Measurements from ENCODE around the gene UTP14A. TPM values are rescaled to one million over a fixed set of nuclear protein-coding genes. Genes with fewer than 3 reads are reported as not detected.
"Not testable (repeated sequence)": the region's sequence is repeated elsewhere in the genome, so short reads cannot be mapped to it uniquely, and the experiment has no call there.

UTP14A gene, protein sequence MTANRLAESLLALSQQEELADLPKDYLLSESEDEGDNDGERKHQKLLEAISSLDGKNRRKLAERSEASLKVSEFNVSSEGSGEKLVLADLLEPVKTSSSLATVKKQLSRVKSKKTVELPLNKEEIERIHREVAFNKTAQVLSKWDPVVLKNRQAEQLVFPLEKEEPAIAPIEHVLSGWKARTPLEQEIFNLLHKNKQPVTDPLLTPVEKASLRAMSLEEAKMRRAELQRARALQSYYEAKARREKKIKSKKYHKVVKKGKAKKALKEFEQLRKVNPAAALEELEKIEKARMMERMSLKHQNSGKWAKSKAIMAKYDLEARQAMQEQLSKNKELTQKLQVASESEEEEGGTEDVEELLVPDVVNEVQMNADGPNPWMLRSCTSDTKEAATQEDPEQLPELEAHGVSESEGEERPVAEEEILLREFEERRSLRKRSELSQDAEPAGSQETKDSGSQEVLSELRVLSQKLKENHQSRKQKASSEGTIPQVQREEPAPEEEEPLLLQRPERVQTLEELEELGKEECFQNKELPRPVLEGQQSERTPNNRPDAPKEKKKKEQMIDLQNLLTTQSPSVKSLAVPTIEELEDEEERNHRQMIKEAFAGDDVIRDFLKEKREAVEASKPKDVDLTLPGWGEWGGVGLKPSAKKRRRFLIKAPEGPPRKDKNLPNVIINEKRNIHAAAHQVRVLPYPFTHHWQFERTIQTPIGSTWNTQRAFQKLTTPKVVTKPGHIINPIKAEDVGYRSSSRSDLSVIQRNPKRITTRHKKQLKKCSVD
- total RNA-seq (2014; rRNA removed) (20.2 and 40.5 TPM in 2 replicates), Bru-seq, nascent RNA (percentile 83 among the genes with signal in this experiment), BruChase-seq, experiment 1, labeled RNA remaining after a 6-hour chase (percentile 85 among the genes with signal in this experiment), BruChase-seq, experiment 2, labeled RNA remaining after a 2-hour chase (percentile 82 among the genes with signal in this experiment)
- long read RNA-seq, transcript UTP14A-201 (15 exons, 2,488 nt), result major isoform, 63 of 77 reads
- long read RNA-seq, partial matches to known transcripts, result 9 of 77 reads
- long read RNA-seq, other reads (novel, unspliced or antisense), result 5 of 77 reads

DNA sequence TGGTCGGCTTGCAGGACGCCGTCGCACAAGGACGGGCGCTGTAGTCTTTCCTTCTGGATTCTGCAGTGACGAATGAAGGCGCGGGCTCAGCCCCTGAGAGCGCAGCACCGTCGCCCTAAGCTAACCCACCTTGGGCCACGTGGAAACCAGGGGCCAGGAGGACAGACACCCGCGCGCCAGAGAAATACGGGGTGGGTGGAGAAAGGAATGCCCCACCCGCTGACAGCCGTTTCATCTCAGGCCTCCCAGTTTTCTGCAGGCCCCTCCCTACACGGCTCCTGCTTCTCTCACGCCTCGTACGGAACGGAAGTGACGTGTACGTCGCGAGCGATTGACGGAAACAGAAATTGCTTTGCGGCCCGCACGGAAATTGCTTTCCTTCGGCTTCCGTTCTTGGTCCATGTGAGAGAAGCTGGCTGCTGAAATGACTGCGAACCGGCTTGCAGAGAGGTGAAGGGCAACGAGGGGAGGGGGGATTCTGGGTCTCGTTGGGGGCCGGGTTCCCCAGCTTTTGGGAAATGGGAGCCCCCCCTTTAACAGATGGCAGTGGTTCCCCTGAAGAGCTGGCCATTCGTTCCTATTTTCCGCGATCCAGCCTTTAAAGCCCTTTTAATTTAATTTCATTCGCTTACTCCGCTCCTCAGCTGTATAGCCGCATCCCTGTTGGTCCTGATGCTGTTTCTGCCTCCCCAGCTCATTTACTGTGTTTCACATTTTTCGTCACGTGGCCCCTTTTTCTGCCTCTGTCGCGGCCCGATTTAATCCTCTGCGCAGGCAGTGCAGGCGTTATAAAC is at the start of gene UTP14A:
Gene UTP14A (plus strand): TSS at position 378 of the 794 bp plus-strand sequence. CDS start 47 bp downstream, at position 425.
- Histone ChIP-seq H3K4me1 (ENCODE audit: insufficient read depth, low read length) (peaks cover 22% of the 10 kb centered on the region), H3K4me3 (ENCODE audit: low read length) (peak within 1 kb of the TSS; percentile 98), H3K9me3 (ENCODE audit: low read length) (no peaks in the 10 kb centered on the region), H3K79me2 (ENCODE audit: low read length) (peaks cover 31% of the 10 kb centered on the region), H3K4me2 (ENCODE audit: low read length) (peak within 1 kb of the TSS; percentile 96), H3K36me3 (ENCODE audit: low read depth, low read length) (peaks cover 26% of the 10 kb centered on the region), H3K9ac (ENCODE audit: low read length) (peak within 1 kb of the TSS; percentile 99), H4K20me1 (ENCODE audit: low read length) (no peaks in the 10 kb centered on the region), H2AFZ (ENCODE audit: low read length) (peak within 1 kb of the TSS; percentile 83), H3K27ac (ENCODE audit: low read length) (peak within 1 kb of the TSS; percentile 56), H3F3A (ENCODE audit: low read length, unreplicated experiment) (no peaks in the 10 kb centered on the region), H3K9me2 (replicated peaks; ENCODE audit: low read length) (no peaks in the 10 kb centered on the region), H3K27me3 (ENCODE audit: low read length) (no peaks in the 10 kb centered on the region)
- BruUV-seq (replicated peaks), result TSS peak; percentile 80
- TF ChIP-seq, protein P1, sequence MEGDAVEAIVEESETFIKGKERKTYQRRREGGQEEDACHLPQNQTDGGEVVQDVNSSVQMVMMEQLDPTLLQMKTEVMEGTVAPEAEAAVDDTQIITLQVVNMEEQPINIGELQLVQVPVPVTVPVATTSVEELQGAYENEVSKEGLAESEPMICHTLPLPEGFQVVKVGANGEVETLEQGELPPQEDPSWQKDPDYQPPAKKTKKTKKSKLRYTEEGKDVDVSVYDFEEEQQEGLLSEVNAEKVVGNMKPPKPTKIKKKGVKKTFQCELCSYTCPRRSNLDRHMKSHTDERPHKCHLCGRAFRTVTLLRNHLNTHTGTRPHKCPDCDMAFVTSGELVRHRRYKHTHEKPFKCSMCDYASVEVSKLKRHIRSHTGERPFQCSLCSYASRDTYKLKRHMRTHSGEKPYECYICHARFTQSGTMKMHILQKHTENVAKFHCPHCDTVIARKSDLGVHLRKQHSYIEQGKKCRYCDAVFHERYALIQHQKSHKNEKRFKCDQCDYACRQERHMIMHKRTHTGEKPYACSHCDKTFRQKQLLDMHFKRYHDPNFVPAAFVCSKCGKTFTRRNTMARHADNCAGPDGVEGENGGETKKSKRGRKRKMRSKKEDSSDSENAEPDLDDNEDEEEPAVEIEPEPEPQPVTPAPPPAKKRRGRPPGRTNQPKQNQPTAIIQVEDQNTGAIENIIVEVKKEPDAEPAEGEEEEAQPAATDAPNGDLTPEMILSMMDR (conservative IDR thresholded peaks at IDR 0.05; ENCODE audit: low read depth, low read length), result no peak
- TF ChIP-seq EZH2 (IDR thresholded peaks at IDR 0.05; ENCODE audit: low read length, unreplicated experiment) (no peak), EZH2phosphoT487 (IDR thresholded peaks at IDR 0.05; ENCODE audit: borderline replicate concordance, low read length) (no peak)
- intact Hi-C loops (cut with micrococcal nuclease), result loop anchor here (5.0 to 10.0 kb wide), 2 partner anchors 64 to 301 kb away; partner anchors contain the start of gene ZDHHC9
- ChIA-PET POLR2A (ENCODE audit: unreplicated experiment) (interaction anchor here (0.6 kb wide), 1 partner anchor 11 kb away, joined by 4 read pairs; no protein-coding TSS in a partner anchor), CTCF (no interaction called here)
- peak; percentile 96 for ATAC-seq
- peak; percentile 94 for DNase-seq

GRCh38 chrX:129859134-129859533 is 46.8 kb upstream of the UTP14A start:
- ATAC-seq; H3K4me2 ChIP-seq (ENCODE audit: low read length); CTCF ChIA-PET; H3K27me3 ChIP-seq (ENCODE audit: low read length); H3K4me1 ChIP-seq (ENCODE audit: insufficient read depth, low read length); DNase-seq; BruUV-seq (replicated peaks); H3K9ac ChIP-seq (ENCODE audit: low read length); H3K4me3 ChIP-seq (ENCODE audit: low read length); H3K36me3 ChIP-seq (ENCODE audit: low read depth, low read length); H2AFZ ChIP-seq (ENCODE audit: low read length); H3K79me2 ChIP-seq (ENCODE audit: low read length); H3K9me2 ChIP-seq (replicated peaks; ENCODE audit: low read length); H3K27ac ChIP-seq (ENCODE audit: low read length); H4K20me1 ChIP-seq (ENCODE audit: low read length); H3F3A ChIP-seq (ENCODE audit: low read length, unreplicated experiment); intact Hi-C loops (cut with micrococcal nuclease); POLR2A ChIA-PET (ENCODE audit: unreplicated experiment); H3K9me3 ChIP-seq (ENCODE audit: low read length): not testable (repeated sequence)

- intact Hi-C loops (cut with micrococcal nuclease); POLR2A ChIA-PET (ENCODE audit: unreplicated experiment); CTCF ChIA-PET; H3K4me1 ChIP-seq (ENCODE audit: insufficient read depth, low read length); H3K4me2 ChIP-seq (ENCODE audit: low read length); H3K79me2 ChIP-seq (ENCODE audit: low read length); H4K20me1 ChIP-seq (ENCODE audit: low read length); H3F3A ChIP-seq (ENCODE audit: low read length, unreplicated experiment); BruUV-seq (replicated peaks); H3K36me3 ChIP-seq (ENCODE audit: low read depth, low read length); H2AFZ ChIP-seq (ENCODE audit: low read length); H3K9me2 ChIP-seq (replicated peaks; ENCODE audit: low read length); ATAC-seq; H3K27me3 ChIP-seq (ENCODE audit: low read length); H3K4me3 ChIP-seq (ENCODE audit: low read length); H3K27ac ChIP-seq (ENCODE audit: low read length); H3K9ac ChIP-seq (ENCODE audit: low read length); DNase-seq; H3K9me3 ChIP-seq (ENCODE audit: low read length): not testable (repeated sequence)
Measured at GRCh38 chrX:129866321-129866720, 39.6 kb upstream of the UTP14A start.
